Esophagus squamous epithelium (tissue), 4 donors: ENCODE measurements around the gene ACTMAP.

Experiments used
- POLR2A ChIP-seq, 4 donors: fragments of 450-650 bp; IDR thresholded peaks; one replicate each; pipeline ENCODE4 v1.6.1; 2017; ENCODE audit warnings: antibody characterized with exemption in 4 of 4, mild to moderate bottlenecking in 4 of 4, moderate library complexity in 3 of 4
- TF ChIP-seq, protein P1 (sequence below), 6 experiments: fragments of 450-650 bp in 4 of 6; fragments of 200-600 bp in 2 of 6; sonication (generic) in 2 of 6; IDR thresholded peaks; one replicate each; pipeline ENCODE4 v1.5.1; 2016 to 2019; ENCODE audit warnings: antibody characterized with exemption in 6 of 6, mild to moderate bottlenecking in 4 of 6, moderate library complexity in 4 of 6

DNA sequence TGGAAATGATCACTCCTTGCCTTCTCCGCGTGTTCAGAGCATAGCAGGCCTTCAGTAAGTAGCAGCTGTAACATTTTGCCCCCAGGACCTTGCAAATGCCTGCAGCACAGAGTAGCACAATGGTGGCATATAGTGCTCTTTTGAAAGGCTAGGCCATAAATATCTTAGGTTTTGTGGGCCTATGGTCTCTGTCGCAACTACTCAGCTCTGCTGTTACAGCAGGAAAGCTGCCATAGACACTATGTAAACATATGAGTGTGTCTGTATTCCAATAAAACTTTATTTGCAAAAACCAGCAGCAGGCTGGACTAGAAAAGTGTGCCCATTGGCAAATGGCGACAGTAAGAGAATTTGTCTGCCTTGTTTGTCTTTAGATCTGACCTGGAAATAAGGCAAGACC, 24.0 kb downstream of the ACTMAP start:
- TF ChIP-seq, protein P1, sequence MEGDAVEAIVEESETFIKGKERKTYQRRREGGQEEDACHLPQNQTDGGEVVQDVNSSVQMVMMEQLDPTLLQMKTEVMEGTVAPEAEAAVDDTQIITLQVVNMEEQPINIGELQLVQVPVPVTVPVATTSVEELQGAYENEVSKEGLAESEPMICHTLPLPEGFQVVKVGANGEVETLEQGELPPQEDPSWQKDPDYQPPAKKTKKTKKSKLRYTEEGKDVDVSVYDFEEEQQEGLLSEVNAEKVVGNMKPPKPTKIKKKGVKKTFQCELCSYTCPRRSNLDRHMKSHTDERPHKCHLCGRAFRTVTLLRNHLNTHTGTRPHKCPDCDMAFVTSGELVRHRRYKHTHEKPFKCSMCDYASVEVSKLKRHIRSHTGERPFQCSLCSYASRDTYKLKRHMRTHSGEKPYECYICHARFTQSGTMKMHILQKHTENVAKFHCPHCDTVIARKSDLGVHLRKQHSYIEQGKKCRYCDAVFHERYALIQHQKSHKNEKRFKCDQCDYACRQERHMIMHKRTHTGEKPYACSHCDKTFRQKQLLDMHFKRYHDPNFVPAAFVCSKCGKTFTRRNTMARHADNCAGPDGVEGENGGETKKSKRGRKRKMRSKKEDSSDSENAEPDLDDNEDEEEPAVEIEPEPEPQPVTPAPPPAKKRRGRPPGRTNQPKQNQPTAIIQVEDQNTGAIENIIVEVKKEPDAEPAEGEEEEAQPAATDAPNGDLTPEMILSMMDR (IDR thresholded peaks at IDR 0.05) = no peak
- TF ChIP-seq POLR2A (IDR thresholded peaks at IDR 0.05) = no peak
